ENCODE data around the gene WDFY4.

DNA sequence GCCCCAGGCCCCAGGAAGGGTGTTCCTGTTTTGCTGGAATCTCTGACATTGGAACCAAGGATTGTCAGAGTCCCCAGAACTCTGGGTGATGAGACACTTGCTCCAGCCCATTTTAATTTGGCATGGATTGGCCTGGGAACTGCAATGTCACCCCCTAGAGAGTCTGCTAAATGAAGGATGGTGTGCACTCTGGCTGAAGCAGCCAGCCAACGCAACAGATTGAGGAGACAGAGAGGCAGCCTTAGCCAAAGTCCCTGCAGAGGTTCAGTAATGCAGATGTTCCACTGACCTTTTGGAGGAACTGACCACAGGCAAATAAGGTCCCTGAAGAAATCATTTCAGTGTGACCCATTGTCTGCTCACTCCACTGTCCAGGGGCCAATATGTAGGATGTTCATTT, 241.6 kb downstream of the WDFY4 start:
- TF ChIP-seq, protein P1, sequence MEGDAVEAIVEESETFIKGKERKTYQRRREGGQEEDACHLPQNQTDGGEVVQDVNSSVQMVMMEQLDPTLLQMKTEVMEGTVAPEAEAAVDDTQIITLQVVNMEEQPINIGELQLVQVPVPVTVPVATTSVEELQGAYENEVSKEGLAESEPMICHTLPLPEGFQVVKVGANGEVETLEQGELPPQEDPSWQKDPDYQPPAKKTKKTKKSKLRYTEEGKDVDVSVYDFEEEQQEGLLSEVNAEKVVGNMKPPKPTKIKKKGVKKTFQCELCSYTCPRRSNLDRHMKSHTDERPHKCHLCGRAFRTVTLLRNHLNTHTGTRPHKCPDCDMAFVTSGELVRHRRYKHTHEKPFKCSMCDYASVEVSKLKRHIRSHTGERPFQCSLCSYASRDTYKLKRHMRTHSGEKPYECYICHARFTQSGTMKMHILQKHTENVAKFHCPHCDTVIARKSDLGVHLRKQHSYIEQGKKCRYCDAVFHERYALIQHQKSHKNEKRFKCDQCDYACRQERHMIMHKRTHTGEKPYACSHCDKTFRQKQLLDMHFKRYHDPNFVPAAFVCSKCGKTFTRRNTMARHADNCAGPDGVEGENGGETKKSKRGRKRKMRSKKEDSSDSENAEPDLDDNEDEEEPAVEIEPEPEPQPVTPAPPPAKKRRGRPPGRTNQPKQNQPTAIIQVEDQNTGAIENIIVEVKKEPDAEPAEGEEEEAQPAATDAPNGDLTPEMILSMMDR (conservative IDR thresholded peaks at IDR 0.05): no peak
- TF ChIP-seq EZH2 (IDR thresholded peaks at IDR 0.05; ENCODE audit: low read depth): no peak

Data from PC-9 (cell line).